GM21786 (cell line): Measurements from ENCODE around the gene PKP3.
"Not testable (repeated sequence)": the region's sequence is repeated elsewhere in the genome, so short reads cannot be mapped to it uniquely, and the experiment has no call there.

Source experiments
- ATAC-seq: cut with Tn5 transposase; IDR thresholded peaks from one replicate; pipeline ENCODE4 v1.9.1; 2021; ENCODE audit not compliant: unreplicated experiment

The PKP3 gene, protein sequence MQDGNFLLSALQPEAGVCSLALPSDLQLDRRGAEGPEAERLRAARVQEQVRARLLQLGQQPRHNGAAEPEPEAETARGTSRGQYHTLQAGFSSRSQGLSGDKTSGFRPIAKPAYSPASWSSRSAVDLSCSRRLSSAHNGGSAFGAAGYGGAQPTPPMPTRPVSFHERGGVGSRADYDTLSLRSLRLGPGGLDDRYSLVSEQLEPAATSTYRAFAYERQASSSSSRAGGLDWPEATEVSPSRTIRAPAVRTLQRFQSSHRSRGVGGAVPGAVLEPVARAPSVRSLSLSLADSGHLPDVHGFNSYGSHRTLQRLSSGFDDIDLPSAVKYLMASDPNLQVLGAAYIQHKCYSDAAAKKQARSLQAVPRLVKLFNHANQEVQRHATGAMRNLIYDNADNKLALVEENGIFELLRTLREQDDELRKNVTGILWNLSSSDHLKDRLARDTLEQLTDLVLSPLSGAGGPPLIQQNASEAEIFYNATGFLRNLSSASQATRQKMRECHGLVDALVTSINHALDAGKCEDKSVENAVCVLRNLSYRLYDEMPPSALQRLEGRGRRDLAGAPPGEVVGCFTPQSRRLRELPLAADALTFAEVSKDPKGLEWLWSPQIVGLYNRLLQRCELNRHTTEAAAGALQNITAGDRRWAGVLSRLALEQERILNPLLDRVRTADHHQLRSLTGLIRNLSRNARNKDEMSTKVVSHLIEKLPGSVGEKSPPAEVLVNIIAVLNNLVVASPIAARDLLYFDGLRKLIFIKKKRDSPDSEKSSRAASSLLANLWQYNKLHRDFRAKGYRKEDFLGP

DNA sequence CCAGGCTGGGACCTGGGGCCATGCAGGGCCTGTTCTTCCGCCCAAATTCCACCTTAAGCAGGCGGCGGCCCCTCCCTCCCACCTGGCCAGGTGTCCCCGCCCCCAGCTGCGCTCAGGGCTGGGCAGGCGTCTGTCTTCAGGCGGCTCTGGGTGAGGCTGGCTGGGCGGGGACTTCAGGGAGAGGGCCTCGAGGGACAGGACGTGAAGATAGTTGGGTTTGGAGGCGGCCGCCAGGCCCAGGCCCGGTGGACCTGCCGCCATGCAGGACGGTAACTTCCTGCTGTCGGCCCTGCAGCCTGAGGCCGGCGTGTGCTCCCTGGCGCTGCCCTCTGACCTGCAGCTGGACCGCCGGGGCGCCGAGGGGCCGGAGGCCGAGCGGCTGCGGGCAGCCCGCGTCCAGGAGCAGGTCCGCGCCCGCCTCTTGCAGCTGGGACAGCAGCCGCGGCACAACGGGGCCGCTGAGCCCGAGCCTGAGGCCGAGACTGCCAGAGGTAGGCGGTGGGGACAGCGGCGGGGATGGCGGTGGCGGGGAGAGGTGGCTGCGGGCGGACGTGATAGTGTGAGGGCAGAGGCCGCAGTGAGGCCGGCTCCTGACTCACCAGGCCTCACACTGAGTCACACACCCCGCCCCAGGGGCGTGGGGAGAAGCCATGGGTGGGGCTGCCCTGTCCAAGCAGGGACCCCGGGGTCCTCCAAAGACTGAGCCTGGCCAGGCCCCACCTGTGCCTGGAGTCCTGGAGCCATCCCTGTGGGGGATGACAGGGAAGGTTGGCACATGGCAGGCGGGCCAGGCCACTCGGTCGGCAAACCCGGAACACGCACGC is at the start of gene PKP3:
PKP3 (plus strand) TSS at position 176 of the 824 bp plus-strand sequence; CDS start at position 260, 84 bp downstream.
- no peak for ATAC-seq

DNA sequence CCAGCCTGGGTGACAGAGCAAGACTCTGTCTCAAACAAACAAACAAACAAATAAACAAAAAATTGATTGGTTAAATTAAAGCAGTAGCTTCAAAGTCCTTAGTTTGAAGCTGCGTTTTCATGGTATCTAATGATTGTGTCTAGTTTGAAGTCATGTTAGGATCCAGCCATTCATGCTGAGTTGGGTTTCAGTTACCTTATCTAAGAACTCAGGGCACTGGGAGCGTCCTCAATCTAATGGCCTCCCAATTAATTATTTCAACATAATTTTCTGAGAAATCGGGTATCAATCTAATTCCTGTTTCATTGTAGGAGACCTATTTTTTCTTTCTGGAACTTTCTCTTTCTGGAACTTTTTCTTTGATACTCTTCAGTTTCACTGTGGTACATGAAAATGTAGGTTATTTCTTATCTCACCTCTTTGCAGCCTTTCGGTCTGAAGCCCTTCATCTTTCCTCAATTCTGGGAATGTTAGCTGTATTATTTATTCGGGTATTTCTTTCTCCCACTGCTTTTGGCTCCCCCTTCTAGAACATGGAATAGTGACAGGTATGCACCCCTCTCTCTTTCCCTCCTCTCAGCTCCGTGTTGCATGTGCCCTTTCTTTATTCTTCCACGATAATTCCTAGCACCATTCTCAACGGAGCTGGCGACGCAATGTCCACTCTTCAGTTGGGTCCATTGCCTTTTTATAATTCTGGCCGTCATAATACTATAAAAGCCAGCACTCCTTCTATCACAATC is 49.0 kb upstream of the PKP3 start:
- ATAC-seq, result no peak

DNA sequence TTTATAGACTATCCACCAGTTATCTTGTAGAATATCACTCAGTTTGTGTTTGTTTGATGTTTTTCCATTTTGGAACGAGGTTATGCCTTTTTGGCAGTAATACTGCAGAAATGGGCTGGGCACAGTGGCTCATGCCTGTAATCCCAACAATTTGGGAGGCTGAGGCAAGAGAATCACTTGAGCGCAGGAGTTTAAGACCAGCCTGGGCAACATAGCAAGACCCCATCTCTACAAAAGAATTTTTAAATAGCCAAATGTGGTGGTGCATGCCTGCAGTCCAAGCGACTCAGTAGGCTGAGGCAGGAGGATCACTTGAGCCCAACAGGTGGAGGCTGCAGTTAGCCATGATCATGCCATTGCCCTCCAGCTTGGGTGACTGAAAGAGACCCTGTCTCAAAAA is 47.5 kb upstream of the PKP3 start:
- ATAC-seq, result no peak

DNA sequence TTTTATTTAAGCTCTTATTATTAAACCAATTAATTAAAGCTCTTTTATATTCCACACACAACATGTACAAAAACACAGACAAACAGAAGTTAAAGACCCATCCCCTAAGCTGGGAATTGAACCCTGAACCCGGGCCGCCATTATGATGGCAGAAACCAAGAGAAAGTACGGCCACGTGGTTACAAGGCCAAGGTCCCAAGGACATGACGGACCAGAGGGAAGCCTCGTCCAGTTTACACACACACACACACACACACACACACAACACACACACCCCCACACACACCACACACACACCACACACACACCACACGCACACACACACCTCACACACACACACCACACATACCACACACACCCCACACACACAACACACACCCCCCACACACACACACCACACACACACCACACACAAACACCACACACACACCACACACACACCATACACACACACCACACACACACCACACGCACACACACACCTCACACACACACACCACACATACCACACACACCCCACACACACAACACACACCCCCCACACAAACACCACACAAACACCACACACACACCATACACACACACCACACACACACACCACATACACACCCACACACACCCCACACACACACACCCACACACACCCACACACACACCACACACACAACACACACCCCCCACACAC is 44.6 kb upstream of the PKP3 start:
- not testable (repeated sequence) for ATAC-seq

DNA sequence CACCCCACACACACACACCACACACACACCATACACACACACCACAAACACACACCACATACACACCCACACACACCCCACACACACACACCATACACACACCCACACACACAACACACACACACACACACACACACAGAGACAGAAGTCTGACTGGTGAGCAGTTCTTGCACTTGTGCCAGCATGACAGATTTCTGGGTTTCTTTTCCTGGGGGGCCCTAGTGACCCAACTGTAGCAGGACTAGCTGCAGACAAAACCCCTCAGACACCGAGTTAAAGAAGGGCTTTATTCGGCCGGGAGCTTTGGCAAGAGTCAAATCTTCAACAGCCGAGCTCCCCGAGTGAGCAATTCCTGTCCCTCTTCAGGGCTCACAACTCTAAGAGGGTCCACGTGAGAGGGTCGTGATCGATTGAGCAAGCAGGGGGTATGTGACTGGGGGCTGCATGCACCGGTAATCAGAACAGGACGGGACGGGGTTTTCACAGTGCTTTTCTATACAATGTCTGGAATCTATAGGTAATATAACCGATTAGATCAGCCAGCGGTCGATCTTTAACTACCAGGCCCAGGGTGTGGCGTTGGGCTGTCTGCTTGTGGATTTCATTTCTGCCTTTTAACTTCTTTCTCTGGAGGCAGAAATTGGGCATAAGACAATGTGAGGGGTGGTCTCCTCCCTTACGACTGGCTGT is 43.8 kb upstream of the PKP3 start:
- ATAC-seq, result not testable (repeated sequence)

DNA sequence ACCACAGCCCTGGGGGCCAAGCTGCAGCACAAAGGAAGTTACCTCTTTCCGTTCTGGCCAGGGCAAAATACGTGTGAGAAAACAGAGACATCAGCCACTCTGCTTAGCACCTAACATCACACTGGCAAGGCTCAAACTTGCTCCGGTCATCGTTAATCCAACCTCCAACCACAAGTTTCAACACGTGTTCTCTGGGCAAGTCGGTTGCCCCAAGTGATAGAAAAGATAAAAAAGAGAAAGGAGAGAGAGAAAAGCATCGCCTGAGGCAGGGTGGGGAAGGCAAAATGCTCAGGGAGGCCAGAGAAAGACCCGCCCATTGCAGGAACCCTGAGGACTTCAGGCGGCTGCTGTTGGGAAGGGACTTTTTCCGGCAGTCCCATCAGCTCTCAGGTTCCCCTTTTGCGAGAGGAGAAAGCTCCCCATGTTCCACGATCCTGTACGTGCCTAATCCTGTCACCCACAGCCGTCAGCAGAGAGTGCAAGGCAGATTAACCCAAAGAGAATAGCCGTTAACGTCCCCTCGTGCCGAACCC is 43.2 kb upstream of the PKP3 start:
- no peak for ATAC-seq

DNA sequence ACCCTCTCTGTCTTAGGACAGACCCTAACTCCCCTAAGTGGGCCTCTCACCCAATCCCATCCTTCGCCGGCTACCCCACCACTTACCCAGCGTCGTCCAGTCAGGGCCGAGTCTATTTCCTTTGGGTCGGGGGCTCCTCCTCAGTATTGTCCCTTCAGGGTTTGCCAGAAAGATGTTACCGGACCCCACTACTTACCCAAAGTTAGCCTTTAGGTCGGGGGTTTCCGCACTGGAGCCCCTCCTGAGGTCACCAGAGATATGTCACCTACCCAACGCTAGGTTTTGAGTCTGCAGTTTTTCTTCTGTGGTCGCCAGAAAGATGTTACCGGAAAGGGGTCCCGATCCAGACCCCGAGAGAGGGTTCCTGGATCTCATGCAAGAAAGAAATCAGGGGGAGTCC is 42.6 kb upstream of the PKP3 start:
- no peak for ATAC-seq

DNA sequence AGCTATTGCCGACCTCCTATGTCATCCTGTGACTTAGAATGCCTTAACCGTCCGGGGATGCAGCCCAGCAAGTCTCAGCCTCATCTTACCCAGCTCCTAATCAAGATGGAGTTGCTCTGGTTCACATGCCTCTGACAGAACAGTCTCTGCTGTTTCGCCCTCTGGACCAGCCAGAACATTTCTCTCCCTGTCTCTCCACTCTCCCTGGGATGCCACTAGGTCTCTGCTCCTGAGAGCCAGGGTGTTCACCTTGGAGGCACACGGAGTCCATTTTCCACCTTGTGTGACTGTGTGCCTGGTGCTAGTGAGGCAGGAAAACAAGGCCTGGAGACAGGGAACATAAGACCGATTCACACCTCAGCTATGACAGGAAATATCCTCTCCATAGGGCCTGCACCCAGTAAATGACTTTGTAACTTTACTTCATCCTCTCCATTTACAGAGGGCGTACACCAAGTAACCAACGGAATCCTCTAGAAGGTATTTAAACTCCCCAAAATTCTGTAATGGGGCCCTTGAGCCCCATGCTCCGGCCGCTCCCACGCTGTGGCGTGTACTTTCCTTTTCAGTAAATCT is 41.5 kb upstream of the PKP3 start:
- ATAC-seq, result no peak

DNA sequence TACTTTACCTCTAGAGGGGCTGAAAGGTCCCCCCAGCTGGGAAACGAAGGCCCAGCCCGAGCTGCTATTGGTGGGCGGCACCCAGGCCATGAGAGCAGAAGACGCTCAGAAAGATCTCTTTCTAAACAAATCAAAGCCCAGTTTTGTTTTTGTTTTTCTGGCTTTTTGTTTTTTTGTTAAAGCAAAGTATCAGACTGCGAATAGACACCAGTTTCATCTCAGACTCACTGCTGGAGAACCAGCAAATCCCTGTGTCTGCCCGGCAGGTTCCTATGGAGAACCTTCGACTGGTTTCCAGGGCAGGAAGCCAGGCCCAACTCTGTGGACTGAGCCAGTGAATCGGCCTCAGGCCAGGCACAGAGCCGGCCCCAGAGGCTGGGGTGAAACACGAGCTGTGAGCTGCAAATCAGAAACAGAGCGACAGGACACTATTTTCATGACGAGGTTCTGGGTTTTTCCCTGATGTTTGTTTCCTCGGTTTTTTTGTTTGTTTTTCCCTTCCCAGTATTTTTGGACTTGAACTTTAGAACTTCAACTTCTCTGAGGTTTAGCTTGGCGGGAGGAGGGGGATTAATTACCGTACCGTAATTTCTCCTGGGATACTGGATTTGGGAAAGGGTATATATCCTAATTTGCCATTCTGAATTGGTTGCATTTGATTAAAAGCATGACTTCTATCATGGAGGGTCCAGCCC is 40.7 kb upstream of the PKP3 start:
- no peak for ATAC-seq

DNA sequence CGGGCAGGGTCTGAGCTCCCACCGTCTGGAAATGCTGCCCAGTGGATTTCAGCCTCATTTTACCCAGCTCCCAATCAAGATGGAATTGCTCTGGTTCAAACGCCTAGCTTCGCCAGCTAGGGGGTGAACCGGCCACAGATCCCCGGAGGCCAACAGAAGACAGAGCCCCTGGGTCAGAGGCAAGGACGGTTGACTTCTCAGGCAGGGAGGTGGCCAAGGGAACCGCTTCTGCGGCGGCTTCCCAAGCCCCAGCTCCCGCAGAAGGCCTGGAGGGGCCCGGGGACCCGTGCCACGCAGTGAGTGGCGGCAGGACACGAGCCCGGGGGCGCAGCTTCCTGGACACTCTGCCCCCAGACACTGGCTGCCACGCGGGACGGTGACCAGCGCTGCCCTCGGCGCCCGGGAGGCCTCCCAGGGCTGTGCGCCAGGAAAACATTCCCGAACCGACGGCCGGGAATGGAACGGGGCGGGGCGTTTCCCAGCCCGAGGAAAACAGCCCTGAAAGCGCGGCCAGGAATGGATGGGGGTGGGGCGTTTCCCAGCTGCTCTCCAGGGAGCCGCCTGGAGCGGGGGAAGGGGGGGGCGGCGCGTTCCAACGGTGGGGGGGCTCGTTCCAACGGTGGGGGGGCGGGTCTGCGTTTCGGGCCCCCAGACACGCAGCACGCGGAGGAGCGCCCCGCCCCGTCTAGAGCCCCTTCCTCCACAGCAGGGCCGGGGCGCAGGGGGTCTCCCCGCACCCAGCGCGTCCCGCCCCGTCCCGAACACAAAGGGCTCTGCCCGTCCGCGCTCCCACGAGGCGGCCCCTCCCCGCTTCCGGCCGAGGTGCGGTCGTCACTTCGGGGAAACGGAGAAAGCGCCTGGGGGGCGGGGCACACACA is 38.2 kb upstream of the PKP3 start:
- no peak for ATAC-seq

DNA sequence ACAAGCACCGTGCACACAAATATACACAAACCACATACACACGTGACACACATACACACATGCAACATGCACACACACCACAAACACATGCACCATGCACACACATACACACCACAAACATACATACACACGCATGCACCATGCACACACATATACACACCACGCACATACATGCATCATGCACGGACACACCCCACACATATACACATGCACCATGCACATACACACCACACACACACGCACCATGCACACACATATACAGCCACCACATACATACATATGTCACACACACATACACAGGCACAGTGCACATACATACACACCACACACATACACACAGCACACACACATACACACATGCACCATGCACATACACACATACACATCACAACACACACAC is 37.4 kb upstream of the PKP3 start:
- no peak for ATAC-seq

DNA sequence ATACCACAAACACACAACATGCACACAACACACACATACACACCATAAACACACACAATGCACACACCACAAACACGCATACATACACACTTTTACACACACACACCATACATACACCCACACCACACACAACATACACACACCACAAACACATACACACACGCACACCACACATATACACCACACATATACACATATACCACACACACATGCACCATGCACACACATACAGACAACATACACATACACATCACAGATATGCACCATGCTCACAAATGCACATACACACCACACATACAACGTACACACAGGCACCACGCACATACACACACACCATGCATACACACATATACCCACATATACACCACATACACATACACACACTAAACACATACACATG is 36.4 kb upstream of the PKP3 start:
- no peak for ATAC-seq

DNA sequence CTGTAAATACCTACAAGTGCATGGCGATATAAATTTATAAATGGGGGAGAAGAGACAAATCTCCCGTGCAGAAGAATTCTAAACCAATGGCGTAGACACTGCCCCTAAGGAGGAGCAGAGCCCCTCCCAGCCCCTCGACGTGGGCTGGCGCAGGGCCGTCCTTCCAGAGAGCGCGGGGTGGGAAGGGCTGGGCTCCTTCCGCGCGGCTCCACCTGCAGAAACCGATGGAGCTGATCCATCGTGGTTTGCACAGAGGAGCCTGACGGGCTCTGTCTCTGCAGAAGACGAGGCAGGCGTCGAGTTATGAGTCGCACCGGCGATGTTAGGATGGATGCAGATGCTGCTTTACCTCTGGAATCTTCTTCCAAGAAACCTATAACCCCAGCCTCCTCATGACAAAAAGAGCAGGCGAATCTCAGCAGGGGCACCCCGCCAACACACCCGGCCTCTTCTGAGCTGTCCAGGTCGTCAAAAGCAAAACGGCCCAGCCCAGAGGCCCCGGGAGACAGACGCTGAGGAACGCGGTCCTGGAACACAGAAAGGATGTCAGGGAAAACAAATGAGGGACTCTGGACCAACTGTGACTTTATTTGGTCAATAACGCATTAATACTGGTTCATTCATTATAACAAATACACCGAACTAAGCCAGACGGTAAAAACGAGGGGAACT is 35.7 kb upstream of the PKP3 start:
- ATAC-seq, result no peak

DNA sequence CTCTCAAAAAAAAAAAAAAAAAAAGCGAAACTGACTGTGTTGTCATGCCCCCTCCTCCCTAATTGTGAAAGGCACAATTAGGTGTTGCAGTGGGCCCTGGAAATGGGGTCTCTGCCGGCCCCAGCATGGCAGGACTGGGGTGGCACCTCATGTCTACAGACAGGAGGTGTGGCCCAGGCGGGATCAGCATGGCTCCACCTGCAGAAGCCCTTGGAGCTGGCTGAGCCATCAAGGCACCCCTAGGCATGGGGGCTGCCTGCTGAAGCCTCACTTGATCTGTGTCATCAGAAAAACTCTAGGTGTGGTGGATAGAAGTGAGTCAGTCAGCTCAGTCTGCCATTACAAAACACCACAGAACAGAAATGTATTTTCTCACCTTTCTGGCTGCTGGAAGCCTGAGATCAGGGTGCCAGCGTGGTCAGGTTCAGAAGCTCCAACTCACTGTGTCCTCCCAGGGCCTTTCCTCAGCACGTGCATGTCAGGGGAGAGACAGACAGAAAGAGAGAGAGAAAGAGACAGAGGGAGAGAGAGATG is 34.8 kb upstream of the PKP3 start:
- ATAC-seq, result no peak

DNA sequence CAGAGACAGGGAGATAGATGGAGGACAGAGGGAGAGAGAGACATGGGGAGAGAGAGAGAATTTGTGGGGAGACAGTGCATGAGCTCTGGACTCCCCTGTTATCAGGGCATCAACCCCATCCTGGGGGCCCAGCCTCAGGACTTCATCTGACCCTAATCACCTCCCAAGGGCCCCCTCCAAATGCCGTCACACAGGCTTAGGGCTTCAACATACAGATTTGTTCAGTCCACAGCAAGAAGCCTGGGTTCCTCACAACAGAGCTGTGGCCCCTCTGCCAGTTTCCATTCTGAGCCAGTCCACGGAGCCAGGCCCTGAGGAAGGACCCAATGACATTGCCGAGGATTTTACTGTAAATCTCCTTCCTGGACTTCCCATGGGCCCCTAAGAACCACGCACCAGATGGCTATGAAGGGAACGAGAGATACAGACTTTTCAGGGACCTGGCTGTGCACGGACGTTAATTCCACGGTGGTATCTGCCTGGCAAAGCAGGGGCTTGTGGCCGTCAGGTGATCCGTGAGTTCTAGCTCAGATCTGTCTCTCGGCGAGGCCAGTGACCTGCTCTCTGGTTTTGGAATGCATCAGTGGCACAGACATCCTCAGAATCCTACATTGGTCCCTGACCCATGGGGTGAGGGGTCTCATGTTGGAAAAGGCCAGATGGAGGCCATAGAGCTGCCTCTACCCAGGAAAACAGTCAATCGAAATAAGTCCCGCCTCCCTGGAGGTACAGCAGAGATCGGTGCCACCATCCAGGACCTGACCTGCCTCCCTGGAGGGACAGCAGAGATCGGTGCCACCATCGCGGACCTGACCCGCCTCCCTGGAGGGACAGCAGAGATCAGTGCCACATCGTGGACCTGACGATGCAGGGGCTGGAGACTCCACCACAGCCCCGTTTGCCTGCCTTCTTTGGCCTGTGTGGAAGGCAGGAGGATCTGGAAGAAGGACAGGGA is 33.4 kb upstream of the PKP3 start:
- no peak for ATAC-seq
